ENCODE measurements around the gene ALKBH6.
"Not testable (repeated sequence)": the region's sequence is repeated elsewhere in the genome, so short reads cannot be mapped to it uniquely, and the experiment has no call there.

ALKBH6 gene

DNA sequence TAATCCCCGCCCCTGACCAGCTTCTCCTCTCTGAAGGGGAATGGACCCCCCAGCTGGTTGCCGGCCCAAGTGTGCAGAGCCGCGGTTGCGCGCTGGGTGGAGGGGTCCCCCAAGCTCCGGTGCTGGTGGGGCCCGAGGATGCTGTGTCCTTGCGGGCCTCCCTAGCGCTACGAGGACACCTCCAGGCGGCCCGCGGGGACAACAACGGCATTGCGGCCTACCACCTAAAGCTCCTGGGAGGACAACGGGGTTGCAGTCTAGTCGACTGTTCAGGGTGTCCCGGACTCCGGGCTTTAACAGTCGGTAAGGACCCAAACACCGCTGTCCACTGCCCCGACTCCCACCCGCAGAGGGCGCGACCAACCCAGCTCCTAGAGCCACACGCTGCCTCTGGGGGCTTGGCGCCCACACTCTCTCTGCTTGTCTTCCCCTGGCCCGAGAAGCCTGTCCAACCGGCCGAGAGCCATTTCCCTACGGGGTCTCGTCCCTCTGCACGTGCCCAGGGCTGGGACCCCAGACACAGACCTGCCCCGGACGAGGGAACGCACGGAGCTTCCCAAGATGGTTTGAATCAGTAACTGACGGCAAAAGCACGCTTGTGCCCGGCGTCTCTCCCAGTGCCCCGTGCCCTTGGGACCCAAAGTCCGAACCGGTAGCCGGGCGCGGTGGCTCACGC lies 20.0 kb downstream of the ALKBH6 start:
- DNase-seq (ENCODE audit: extremely low read depth in 1 of 2, low read depth in 1 of 2): no peak

DNA sequence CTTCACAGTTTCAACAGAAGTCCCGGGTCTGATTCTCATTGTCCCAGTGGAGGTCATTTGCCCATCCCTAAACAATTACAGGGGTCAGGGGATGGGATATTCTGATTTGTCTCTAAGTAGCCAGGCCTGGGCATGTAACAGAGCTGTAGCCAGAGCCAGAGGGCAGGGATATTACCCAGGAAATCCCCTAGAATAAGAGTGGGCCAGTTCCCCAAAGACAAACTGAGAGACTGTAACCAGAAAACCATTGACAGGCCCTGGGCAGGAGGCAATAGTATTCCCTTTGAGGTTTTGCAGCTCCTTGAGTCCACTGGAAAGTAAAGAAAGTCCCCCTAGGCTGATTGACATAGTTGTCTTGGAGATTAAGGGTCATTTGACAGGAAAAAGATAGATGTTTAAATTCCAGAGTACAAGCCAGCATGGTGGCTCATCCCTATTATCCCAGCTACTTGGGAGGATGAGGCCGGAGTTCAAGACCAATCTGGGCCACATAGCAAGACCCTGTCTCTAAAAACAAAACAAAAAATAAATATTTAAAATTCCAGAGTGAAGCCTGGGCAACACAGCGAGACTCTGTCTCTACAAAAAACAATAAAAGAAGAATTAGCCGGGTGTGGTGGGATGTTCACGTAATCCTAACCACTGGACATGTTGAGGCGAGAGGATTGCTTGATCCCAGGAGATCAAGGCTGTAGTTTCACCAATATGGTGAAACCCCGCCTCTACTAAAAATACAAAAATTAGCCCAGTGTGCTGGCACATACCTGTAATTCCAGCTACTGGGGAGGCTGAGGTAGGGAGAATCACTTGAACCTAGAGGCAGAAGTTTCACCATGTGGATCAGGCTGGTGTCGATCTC lies 20.9 kb downstream of the ALKBH6 start:
- DNase-seq (ENCODE audit: extremely low read depth in 1 of 2, low read depth in 1 of 2): no peak

- no peak for DNase-seq (ENCODE audit: extremely low read depth in 1 of 2, low read depth in 1 of 2)
Measured at GRCh38 chr19:35991731-35992450, 22.1 kb downstream of the ALKBH6 start.

- DNase-seq (ENCODE audit: extremely low read depth in 1 of 2, low read depth in 1 of 2): no peak
Measured at GRCh38 chr19:35990771-35991730, 23.0 kb downstream of the ALKBH6 start.

- no peak for DNase-seq (ENCODE audit: extremely low read depth in 1 of 2, low read depth in 1 of 2)
Measured at GRCh38 chr19:35990156-35990555, 23.9 kb downstream of the ALKBH6 start.

GRCh38 chr19:35988824-35989223 lies 25.2 kb downstream of the ALKBH6 start:
- no peak for DNase-seq (ENCODE audit: extremely low read depth in 1 of 2, low read depth in 1 of 2)

GRCh38 chr19:35987571-35987896 lies 26.5 kb downstream of the ALKBH6 start:
- no peak for DNase-seq (ENCODE audit: extremely low read depth in 1 of 2, low read depth in 1 of 2)

GRCh38 chr19:35986664-35987570 lies 27.1 kb downstream of the ALKBH6 start:
- no peak for DNase-seq (ENCODE audit: extremely low read depth in 1 of 2, low read depth in 1 of 2)

DNA sequence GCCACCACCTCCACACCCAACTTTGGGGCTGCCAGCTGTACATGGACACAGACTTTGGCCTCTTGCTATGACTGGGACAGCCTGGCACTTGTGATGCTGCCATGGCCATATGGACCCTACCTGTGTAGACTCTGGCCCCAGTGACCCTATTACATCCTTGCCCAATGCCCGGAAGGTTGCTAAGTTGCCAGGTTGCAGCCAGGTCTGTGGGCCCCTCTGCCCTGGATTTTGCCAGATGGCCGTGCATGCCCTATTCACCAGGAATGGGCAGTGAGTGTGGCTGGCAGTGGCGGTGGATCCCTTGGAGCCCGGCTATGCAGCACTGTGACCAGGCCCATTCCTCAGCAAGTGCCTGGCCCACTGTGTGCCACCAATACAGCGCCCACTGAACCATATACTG lies 27.9 kb downstream of the ALKBH6 start:
- DNase-seq (ENCODE audit: extremely low read depth in 1 of 2, low read depth in 1 of 2): no peak

- DNase-seq (ENCODE audit: extremely low read depth in 1 of 2, low read depth in 1 of 2): no peak
Measured at GRCh38 chr19:35983177-35983576, 30.8 kb downstream of the ALKBH6 start.

DNA sequence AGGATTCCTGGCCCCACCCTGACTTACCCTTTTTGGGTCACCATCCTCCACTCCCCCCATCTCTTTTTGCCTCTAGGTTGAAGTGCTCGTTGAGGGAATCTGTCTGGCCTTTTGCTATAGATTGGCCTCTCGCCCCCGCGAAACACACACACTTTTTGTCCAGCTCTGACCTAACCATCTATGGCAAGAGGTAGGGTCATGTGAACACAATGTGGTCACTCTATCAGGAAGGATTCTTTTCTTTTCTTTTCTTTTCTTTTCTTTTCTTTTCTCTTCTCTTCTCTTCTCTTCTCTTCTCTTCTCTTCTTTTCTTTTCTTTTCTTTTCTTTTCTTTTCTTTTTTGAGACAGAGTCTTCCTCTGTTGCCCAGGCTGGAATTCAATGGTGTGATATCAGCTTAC lies 33.0 kb downstream of the ALKBH6 start:
- DNase-seq (ENCODE audit: extremely low read depth in 1 of 2, low read depth in 1 of 2): not testable (repeated sequence)

DNA sequence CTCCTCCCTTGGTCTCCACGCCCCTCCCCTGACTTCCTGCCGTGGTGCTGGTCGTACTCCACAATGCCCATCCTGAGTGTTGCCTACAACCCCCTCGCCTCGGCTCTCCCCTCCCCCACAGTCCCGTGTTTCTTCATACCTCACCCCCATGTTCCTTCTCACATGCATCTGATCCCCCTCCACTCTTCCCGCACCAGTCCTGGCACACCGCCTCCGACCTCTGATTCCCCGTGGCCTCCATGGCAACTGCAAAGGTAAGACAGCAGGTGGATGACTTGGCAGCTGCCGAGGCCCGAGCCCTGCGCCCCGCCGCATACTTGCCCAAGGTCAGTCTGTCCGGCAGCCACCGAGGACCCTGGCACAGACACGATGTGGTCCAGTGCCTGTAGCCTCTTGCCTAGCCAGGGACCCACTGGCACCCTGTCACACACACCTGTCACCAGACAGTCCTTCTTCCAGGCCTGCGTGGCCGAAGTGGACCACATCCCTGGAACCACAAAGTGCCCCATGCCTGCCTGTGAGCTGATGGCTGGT lies 35.1 kb downstream of the ALKBH6 start:
- DNase-seq (ENCODE audit: extremely low read depth in 1 of 2, low read depth in 1 of 2): no peak

DNA sequence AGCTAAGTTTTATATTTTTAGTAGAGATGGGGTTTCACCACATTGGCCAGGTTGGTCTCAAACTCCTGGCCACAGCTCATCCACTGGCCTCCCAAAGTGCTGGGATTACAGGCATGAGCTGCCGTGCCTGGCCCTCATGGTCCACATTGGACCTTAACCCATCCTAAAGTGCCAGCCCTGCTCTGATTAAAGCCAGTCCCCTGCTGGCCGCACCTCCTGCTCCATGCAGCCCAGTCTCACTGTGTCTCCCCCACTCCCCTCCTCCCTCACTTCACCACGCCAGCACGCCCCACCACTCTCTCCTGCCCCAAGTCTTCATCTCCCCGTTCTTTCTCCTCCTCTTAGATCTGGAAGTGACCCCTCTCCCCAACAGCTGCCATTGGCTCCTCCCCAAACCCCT lies 35.7 kb downstream of the ALKBH6 start:
- no peak for DNase-seq (ENCODE audit: extremely low read depth in 1 of 2, low read depth in 1 of 2)

DNA sequence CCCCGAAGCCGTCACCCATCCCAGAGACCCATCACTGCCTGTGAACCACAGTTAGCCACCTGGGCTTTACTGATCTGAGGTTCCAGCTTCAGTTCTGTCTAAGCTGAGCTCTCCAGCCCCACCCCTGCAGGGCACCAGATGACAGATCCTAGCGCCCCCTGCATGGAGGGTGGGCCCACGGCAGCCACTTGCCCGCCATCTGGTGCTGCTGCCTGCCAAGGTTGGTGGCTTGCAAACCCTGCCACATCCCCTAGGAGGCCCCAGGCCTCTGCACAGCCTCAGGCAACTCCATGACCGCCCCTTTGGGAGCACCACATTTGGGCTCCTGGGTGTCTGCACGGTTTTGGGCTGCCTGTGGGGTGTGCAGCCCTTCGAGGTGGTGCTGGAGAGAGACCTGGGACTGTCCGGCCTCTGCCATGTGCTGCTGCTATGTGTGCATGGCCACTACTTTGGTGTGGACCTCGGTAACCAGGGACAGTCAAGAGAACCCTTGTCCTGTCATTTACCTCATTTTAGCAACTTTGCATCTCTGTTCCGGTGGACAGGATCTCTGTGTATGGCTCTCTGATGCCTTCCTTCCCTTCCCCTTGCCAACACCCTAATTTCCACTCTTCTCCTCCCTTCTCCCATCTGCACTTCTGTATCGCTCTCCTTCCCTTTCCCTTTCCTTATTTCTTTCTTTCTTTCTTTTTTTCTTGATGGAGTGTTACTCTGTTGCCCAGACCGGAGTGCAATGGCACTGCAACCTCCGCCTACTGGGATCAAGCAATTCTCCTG lies 36.4 kb downstream of the ALKBH6 start:
- peak in 1 of 2 donors; percentile 33 for DNase-seq (ENCODE audit: extremely low read depth in 1 of 2, low read depth in 1 of 2)

DNA sequence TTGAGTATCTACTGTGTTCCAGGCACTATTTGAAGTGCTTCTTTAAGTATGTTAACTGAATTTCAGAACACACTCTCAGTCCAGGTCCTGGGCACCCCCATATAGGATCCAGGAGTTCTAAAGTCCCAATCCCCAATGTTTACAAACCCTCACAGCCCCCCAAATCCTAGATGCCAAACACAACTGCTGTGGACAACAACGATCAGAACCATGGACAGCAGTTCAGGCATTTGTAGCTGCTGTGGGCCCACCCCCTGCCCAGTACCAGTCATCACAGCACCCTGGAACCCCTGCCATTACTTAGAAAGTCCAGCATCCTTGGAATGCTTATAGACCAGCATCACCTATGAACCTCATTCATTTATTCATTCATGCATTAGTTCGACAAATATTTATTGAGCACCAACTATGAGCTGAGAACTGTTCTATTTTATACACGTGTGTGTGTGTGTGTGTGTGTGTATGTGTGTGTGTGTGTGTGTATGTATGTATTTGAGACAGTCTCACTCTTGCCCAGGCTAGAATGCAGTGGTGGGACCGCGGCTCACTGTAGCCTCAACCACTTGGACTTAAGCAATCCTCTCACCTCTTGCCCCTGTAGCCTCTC lies 38.3 kb downstream of the ALKBH6 start:
- DNase-seq (ENCODE audit: extremely low read depth in 1 of 2, low read depth in 1 of 2): no peak

- DNase-seq (ENCODE audit: extremely low read depth in 1 of 2, low read depth in 1 of 2): no peak
Measured at GRCh38 chr19:35973487-35973886, 40.5 kb downstream of the ALKBH6 start.

GRCh38 chr19:35966771-35967170 lies 47.2 kb downstream of the ALKBH6 start:
- DNase-seq (ENCODE audit: extremely low read depth in 1 of 2, low read depth in 1 of 2): no peak

- no peak for DNase-seq (ENCODE audit: extremely low read depth in 1 of 2, low read depth in 1 of 2)
Measured at GRCh38 chr19:35963514-35963913, 50.5 kb downstream of the ALKBH6 start.
